ENCODE measurements around the gene HS6ST2. TPM values are rescaled to one million over a fixed set of nuclear protein-coding genes. Genes with fewer than 3 reads are reported as not detected.

Gene HS6ST2
- total RNA-seq, 4 donors from 2014 or later = 0.21 to 0.30 (median 0.24) TPM; not detected in 1

- Histone ChIP-seq H3K4me3 (no peak overlapping the region), H3K36me3 (no peaks in the 10 kb centered on the region), H3K27me3 (no peaks in the 10 kb centered on the region), H3K27ac (no peak overlapping the region), H3K4me1 (no peaks in the 10 kb centered on the region), H3K9me3 (no peaks in the 10 kb centered on the region)
- WGBS = 67% methylated on average over 2 of the region's 2 CpGs
- TF ChIP-seq POLR2A (IDR thresholded peaks at IDR 0.05) (no peak), POLR2AphosphoS5 (IDR thresholded peaks at IDR 0.05) (no peak), CTCF (IDR thresholded peaks at IDR 0.05) (no peak), EP300 (IDR thresholded peaks at IDR 0.05) (no peak)
- DNase-seq (ENCODE audit: low spot score in 2 of 2) = no peak
These were observed 125.1 kb downstream of the HS6ST2 start for GRCh38 chrX:132833373-132833772.

- TF ChIP-seq EP300 (IDR thresholded peaks at IDR 0.05) (no peak), POLR2AphosphoS5 (IDR thresholded peaks at IDR 0.05) (no peak), CTCF (IDR thresholded peaks at IDR 0.05) (no peak), POLR2A (IDR thresholded peaks at IDR 0.05) (no peak)
- H3K36me3 ChIP-seq = no peaks in the 10 kb centered on the region
- WGBS = 72% methylated on average over 8 of the region's 8 CpGs
These were observed 127.0 kb downstream of the HS6ST2 start for GRCh38 chrX:132831336-132831973.

GRCh38 chrX:132822634-132823012, 135.8 kb downstream of the HS6ST2 start:
- DNase-seq (ENCODE audit: low spot score in 2 of 2) = no peak
- TF ChIP-seq POLR2A (IDR thresholded peaks at IDR 0.05) (no peak), CTCF (IDR thresholded peaks at IDR 0.05) (no peak), POLR2AphosphoS5 (IDR thresholded peaks at IDR 0.05) (no peak), EP300 (IDR thresholded peaks at IDR 0.05) (no peak)
- H3K4me3 ChIP-seq = no peak overlapping the region
- no peak overlapping the region for H3K27ac ChIP-seq
- WGBS = 41% methylated on average over 2 of the region's 2 CpGs
- no peaks in the 10 kb centered on the region for H3K27me3 ChIP-seq
- no peaks in the 10 kb centered on the region for H3K9me3 ChIP-seq
- H3K4me1 ChIP-seq = no peaks in the 10 kb centered on the region
- no peaks in the 10 kb centered on the region for H3K36me3 ChIP-seq

More at GRCh38 chrX:132831336-132831973, 127.0 kb downstream of the HS6ST2 start:
- no peaks in the 10 kb centered on the region for H3K9me3 ChIP-seq
- H3K4me3 ChIP-seq = no peak overlapping the region
- no peaks in the 10 kb centered on the region for H3K27me3 ChIP-seq
- no peak for DNase-seq (ENCODE audit: low spot score in 2 of 2)
- no peak overlapping the region for H3K27ac ChIP-seq
- H3K4me1 ChIP-seq = no peaks in the 10 kb centered on the region

GRCh38 chrX:132821974-132822633, 136.3 kb downstream of the HS6ST2 start:
- no peaks in the 10 kb centered on the region for H3K4me1 ChIP-seq
- H3K27me3 ChIP-seq = no peaks in the 10 kb centered on the region
- no peaks in the 10 kb centered on the region for H3K36me3 ChIP-seq
- H3K27ac ChIP-seq = no peak overlapping the region
- TF ChIP-seq CTCF (IDR thresholded peaks at IDR 0.05) (no peak), POLR2AphosphoS5 (IDR thresholded peaks at IDR 0.05) (no peak), EP300 (IDR thresholded peaks at IDR 0.05) (no peak), POLR2A (IDR thresholded peaks at IDR 0.05) (no peak)
- H3K9me3 ChIP-seq = no peaks in the 10 kb centered on the region
- no peak overlapping the region for H3K4me3 ChIP-seq
- no peak for DNase-seq (ENCODE audit: low spot score in 2 of 2)
- 81% methylated on average over 3 of the region's 3 CpGs for WGBS

- Histone ChIP-seq H3K9me3 (no peaks in the 10 kb centered on the region), H3K27ac (no peak overlapping the region), H3K27me3 (no peaks in the 10 kb centered on the region), H3K36me3 (no peaks in the 10 kb centered on the region), H3K4me3 (no peak overlapping the region), H3K4me1 (no peaks in the 10 kb centered on the region)
- 88% methylated on average over 5 of the region's 5 CpGs for WGBS
- TF ChIP-seq EP300 (IDR thresholded peaks at IDR 0.05) (no peak), CTCF (IDR thresholded peaks at IDR 0.05) (no peak), POLR2A (IDR thresholded peaks at IDR 0.05) (no peak), POLR2AphosphoS5 (IDR thresholded peaks at IDR 0.05) (no peak)
- DNase-seq (ENCODE audit: low spot score in 2 of 2) = no peak
These were observed 137.8 kb downstream of the HS6ST2 start for GRCh38 chrX:132820675-132821074.
